Measurements from ENCODE around the gene RFX3. TPM values are rescaled to one million over a fixed set of nuclear protein-coding genes. Genes with fewer than 3 reads are reported as not detected.

RFX3 gene
- total and polyA plus RNA-seq, 8 donors, result 10.5 to 26.2 (median 17.4) TPM

DNA sequence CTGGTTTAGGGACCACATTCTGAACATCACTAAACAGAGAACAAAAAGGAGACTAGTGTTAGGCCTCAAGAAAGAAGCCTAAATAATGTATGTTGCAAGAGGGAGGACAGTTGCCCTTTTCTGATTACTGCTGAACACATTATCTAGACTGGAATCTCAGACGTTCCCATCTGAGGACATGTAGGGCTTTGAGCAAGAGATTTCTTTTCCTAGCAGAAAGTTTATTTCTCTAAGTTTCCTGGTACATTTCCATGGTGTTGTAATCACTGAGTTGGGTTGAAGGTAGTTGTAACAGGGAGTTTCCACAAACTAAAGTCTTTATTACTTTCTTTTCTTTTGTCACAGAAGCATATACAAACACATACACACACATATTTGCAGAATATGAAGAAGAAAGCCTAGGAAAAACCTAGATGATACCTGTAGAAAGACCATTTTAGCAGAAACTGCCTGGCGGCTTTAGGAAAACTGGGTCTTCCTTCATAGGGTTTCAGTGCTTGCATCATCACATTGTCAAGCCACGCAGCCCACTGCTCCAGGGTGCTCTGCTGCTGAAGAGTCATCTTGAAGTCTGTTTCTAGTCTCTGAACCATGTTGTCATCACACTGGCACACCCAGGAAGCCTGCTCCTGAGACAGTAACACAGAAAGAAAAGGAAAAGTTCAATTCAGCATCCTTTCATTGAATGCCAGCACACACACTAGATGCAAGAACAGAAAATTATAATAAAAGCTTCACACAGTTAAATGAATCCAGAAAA is 269.1 kb downstream of the RFX3 start:
- H3K27ac ChIP-seq, result no peak overlapping the region
- DNase-seq (no peak), ATAC-seq (no peak)
- H3K4me1 ChIP-seq, result no peaks in the 10 kb centered on the region
- H3K36me3 ChIP-seq, result peaks cover 0 to 29% of the 10 kb centered on the region in 2 donors
- no peaks in the 10 kb centered on the region for H3K27me3 ChIP-seq
- intact Hi-C loops (cut with DNase I), result no loop called here
- H3K9me3 ChIP-seq, result no peaks in the 10 kb centered on the region
- no peak overlapping the region for H3K4me3 ChIP-seq
- TF ChIP-seq, protein P1, sequence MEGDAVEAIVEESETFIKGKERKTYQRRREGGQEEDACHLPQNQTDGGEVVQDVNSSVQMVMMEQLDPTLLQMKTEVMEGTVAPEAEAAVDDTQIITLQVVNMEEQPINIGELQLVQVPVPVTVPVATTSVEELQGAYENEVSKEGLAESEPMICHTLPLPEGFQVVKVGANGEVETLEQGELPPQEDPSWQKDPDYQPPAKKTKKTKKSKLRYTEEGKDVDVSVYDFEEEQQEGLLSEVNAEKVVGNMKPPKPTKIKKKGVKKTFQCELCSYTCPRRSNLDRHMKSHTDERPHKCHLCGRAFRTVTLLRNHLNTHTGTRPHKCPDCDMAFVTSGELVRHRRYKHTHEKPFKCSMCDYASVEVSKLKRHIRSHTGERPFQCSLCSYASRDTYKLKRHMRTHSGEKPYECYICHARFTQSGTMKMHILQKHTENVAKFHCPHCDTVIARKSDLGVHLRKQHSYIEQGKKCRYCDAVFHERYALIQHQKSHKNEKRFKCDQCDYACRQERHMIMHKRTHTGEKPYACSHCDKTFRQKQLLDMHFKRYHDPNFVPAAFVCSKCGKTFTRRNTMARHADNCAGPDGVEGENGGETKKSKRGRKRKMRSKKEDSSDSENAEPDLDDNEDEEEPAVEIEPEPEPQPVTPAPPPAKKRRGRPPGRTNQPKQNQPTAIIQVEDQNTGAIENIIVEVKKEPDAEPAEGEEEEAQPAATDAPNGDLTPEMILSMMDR (IDR thresholded peaks at IDR 0.05), result no peak

DNA sequence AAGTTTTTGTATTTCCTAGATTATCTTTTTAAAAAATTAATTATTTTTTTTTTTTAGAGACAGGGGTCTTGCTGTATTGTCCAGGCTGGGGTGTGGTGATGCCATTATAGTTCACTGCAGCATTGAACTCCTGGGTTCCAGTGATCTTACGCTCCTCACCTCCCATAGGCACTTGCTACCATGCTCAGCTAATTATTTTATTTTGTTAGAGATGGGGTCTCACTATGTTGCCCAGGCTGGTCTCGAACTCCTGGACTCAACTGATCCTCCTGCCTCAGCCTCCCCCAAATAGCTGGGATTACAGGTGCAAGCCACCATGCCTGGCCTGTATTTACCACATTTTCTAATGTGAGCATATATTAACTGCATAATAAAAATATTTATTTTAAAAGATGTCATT is 274.5 kb downstream of the RFX3 start:
- no peak for ATAC-seq
- Histone ChIP-seq H3K9me3 (no peaks in the 10 kb centered on the region), H3K27me3 (no peaks in the 10 kb centered on the region), H3K36me3 (peaks cover 0 to 28% of the 10 kb centered on the region in 2 donors), H3K4me1 (no peaks in the 10 kb centered on the region), H3K4me3 (no peak overlapping the region), H3K27ac (no peak overlapping the region)
- TF ChIP-seq, protein P1 (IDR thresholded peaks at IDR 0.05), result no peak
- intact Hi-C loops (cut with DNase I), result no loop called here
- DNase-seq, result no peak

DNA sequence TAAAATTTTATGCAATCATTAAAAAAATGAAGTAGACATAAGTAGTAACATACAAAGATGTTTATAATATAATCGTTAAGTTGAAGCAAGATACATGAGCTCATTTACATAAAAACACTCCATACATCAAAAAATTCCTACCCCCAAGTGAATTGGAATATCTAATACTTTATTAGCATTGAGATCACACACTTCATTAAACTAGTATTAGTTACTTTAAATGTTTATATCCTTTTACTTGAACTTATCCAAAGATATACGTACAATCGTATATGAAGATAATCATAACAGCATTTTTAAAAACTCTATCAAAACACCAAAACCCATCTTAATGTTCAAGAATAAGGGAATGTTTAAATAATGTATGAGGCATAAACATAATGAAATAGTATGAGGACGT is 275.1 kb downstream of the RFX3 start:
- H3K4me3 ChIP-seq, result no peak overlapping the region
- ATAC-seq (no peak), DNase-seq (peak in 2 of 4 donors; percentile 19 to 22)
- no peaks in the 10 kb centered on the region for H3K27me3 ChIP-seq
- no peaks in the 10 kb centered on the region for H3K9me3 ChIP-seq
- TF ChIP-seq, protein P1 (IDR thresholded peaks at IDR 0.05), result no peak
- H3K27ac ChIP-seq, result no peak overlapping the region
- no peaks in the 10 kb centered on the region for H3K4me1 ChIP-seq
- peaks cover 0 to 22% of the 10 kb centered on the region in 2 donors for H3K36me3 ChIP-seq
- intact Hi-C loops (cut with DNase I), result no loop called here

DNA sequence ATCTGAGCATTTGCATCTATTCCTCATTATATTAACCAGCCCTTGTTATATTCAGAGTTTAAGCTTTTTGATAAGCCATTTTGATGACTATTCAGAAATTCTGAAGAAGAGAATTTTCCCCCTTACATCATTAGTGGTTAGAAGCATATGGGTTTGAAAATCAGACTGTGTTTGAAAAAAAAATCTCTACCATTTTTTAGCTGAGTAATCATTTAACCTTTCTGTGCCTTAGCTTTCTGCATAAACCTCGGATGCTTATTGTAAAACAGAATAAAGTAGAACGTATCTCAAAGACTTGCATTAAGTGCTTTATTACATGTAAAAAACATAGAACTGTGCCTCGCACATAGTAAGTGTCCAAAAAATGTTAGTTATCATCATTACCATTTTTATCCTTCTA is 278.6 kb downstream of the RFX3 start:
- no peak for ATAC-seq
- intact Hi-C loops (cut with DNase I), result loop anchor here in 1 of 2 donors (10.0 kb wide), 1 partner anchor 198 kb away; no protein-coding TSS in a partner anchor
- no peaks in the 10 kb centered on the region for H3K9me3 ChIP-seq
- H3K4me3 ChIP-seq, result no peak overlapping the region
- TF ChIP-seq, protein P1 (IDR thresholded peaks at IDR 0.05), result no peak
- peaks cover 0 to 8% of the 10 kb centered on the region in 2 donors for H3K36me3 ChIP-seq
- H3K4me1 ChIP-seq, result no peaks in the 10 kb centered on the region
- no peaks in the 10 kb centered on the region for H3K27me3 ChIP-seq
- DNase-seq, result no peak
- H3K27ac ChIP-seq, result no peak overlapping the region

DNA sequence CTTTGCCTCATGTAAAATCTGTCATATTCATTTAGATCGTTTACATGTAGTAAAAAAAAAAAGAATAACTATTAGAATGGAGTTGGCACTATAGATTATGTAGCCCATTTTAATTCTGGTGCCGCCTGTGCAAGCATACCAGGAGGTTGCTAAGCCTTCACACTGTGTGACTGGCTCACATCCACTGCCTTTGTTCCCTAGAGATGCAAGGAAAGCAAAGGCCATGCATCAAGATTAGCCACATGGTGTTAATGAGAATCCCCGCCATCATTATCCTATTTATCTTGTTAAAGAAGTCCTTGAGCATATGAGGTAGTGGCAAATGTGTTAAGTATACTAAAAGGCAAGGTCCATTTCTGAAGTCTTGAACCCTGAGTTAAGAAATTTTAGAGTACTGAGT is 279.6 kb downstream of the RFX3 start:
- no peak for ATAC-seq
- Histone ChIP-seq H3K27me3 (no peaks in the 10 kb centered on the region), H3K36me3 (peaks cover 0 to 7% of the 10 kb centered on the region in 2 donors), H3K4me3 (no peak overlapping the region), H3K27ac (no peak overlapping the region), H3K4me1 (peaks cover 0 to 4% of the 10 kb centered on the region in 2 donors), H3K9me3 (no peaks in the 10 kb centered on the region)
- DNase-seq, result no peak
- TF ChIP-seq, protein P1 (IDR thresholded peaks at IDR 0.05), result no peak
- intact Hi-C loops (cut with DNase I), result loop anchor here in 1 of 2 donors (10.0 kb wide), 1 partner anchor 199 kb away; no protein-coding TSS in a partner anchor

All from left lung (tissue), 10 donors.